GM12801 (cell line): Measurements from ENCODE around the gene CELF2.

Experiments used
- TF ChIP-seq, protein P1 (sequence below): IDR thresholded peaks from one replicate; pipeline ENCODE4 v1.5.1; 2011; ENCODE audit warnings: control low read depth; ENCODE audit not compliant: insufficient read length; ENCODE audit errors: extremely low read depth

Gene CELF2

DNA sequence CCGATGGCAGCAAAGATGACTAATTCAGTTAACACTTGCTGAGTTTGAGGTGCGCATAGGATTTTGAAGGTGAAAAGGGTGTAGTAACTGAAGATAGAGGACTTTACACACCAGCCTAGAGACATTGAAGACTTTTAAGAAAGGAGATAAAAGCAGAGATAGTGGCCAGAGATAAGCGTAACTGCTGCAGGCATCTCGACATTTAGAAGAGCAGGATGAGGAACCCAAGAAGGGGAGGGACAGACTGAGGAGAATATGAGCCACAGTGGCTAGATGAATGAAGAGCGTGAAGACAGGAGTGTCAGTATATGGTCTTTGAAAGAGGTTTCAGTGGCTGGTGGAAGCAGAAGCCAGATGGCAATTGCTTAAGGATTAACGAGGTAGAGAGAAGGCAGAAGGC, 71.6 kb downstream of the CELF2 start:
- TF ChIP-seq, protein P1, sequence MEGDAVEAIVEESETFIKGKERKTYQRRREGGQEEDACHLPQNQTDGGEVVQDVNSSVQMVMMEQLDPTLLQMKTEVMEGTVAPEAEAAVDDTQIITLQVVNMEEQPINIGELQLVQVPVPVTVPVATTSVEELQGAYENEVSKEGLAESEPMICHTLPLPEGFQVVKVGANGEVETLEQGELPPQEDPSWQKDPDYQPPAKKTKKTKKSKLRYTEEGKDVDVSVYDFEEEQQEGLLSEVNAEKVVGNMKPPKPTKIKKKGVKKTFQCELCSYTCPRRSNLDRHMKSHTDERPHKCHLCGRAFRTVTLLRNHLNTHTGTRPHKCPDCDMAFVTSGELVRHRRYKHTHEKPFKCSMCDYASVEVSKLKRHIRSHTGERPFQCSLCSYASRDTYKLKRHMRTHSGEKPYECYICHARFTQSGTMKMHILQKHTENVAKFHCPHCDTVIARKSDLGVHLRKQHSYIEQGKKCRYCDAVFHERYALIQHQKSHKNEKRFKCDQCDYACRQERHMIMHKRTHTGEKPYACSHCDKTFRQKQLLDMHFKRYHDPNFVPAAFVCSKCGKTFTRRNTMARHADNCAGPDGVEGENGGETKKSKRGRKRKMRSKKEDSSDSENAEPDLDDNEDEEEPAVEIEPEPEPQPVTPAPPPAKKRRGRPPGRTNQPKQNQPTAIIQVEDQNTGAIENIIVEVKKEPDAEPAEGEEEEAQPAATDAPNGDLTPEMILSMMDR, result no peak

DNA sequence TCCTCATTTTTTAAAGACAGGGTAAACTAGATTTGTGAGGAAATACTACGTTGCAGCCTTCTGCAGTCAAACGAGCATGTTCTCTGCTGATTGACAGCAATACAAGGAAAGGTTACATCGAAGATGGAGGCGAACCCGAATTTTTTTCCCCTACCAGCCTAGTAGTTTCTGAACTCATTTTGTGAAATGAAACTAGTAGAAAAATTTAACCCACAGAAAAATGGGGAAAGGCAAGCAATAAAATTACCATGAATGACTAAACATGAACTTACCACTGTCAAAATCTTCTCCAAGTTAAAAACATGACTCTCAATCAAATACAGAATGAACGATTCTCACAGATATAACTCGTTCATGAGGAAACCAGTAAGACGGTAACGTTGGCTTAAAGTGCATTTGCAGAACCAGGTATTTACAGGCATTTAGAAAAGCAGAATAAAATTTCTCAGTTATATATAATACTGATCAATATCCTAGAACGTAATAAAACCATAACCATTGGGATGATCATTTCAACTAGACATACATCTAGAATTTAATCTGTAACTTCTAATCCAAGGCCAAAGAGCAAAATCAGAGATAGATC, 73.9 kb downstream of the CELF2 start:
- TF ChIP-seq, protein P1, result no peak

DNA sequence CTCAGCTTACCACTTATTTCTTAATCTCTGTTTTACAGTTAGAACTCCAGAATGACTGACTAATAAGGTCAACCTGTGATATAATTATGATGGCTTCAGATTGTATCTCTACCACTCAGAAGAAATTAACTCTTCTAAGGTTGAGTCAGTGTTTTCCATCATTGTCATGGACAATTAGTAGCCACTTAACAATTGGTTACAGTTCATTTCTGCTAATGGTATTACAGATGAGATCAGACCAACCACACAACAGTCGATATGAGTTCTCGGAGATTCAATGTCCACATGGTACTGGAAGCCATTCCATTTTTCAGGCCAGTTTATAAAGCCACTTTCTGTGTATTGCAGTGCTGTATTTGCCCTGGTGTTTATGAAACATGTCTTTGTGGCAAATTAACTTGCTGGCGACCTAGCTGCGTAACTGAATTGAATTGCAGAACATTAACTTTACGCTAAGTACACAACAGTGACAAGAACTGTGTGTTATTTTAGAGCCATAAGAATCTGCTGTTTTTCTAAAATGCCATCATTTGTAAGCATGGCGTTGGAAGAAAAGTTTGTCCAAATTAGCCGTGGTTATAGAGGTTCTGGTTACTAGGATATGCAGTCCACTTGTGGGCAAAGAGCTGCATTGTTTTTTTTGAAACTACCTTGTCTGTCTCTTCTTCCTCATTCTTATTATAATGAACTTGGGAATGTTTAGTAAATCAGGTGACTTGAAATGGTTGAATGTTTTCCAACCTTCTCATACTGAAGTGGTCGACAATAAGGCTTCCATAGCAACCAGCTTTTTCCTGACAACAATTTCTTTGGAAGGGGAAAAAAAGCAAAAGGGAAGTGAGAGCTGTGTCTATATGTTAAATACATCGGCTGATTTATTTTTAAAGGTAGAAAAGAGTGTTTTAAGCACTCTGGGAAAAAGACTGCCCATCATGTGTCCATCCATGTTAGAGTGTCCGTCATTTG, 76.4 kb downstream of the CELF2 start:
- TF ChIP-seq, protein P1, result no peak

DNA sequence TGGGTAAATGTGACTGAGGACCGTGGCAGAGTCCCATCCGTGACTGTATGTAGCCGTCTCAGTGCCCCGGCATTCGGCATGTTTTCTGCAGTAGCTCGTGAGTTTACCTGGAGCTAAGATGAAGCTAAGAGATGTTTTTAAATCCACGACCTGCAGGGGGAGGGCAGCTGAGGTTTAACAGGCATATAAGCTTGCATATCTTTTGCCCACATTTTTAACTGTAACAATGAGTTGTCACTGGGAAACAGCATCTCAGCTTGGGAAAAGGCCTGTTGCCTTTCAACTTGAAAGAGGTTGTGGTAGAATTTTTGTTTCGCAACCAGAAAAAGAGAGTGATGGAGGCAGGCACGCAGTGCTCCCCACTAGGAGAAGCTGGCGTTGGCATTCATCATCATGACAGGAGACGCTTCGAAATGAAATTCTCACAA, 77.7 kb downstream of the CELF2 start:
- TF ChIP-seq, protein P1, result no peak

DNA sequence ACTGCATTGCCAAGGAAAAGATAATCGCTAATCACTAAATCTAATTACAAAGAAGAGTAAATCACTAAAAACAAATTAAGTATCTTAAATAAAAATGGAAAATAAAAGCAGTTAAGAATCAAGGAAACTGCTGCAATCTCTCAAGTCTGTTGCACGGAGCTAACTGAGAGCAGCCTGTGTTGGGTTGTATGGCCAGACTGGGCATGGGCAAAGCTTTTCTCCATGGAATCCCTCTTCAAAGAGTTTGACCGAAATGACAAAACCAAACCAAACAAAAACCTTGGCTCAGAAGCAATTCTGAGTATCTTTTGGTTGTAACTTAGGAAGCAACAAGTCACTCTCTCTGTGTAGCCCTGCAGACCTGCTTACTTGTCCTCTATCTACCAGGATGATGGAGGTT, 78.8 kb downstream of the CELF2 start:
- TF ChIP-seq, protein P1, result no peak

DNA sequence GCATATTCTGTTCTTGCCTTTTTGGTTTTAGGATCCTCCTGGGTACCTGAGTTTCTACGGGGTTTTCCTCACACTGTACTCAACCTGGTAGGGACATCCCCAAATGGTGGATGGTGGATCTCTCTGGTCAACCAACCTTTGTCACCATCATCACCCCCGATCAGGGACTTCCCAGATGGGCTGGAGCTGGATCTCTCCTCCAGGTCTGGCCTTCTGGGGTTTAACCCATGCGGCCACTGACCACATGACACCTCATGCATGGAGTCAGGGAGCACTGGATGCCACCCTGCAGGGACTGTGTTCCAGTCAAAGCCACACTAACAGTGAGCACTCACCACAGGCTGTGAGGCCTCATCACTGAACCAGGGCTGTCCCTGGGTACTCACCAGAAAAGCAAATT, 80.0 kb downstream of the CELF2 start:
- TF ChIP-seq, protein P1, result no peak

DNA sequence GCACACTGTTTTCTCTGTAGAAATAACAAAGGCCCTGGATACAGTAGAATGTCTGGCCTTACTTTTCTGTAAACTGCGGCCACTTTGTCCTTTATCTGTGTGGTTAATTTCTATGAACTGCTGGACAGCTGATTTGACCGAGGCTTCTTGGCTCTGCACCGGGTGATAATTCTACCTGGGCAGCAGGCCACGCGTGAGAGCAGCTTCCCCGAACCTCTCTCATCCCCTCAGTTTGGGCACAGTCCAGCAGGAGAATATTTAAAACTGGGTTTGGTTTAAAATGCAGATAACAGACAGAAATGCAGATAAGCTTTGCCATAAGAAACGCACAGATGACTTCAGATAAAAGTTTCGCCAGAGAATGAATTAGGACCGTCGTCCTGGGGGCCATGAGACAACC, 81.0 kb downstream of the CELF2 start:
- TF ChIP-seq, protein P1, result no peak
